ENCODE measurements around the gene TTC8. TPM values are rescaled to one million over a fixed set of nuclear protein-coding genes. Genes with fewer than 3 reads are reported as not detected.
A peak's percentile ranks its signal among the peaks of the same experiment; 100 is the strongest.

The TTC8 gene
- total RNA-seq, 2 donors from 2014 or later: 34.8 to 115 TPM

DNA sequence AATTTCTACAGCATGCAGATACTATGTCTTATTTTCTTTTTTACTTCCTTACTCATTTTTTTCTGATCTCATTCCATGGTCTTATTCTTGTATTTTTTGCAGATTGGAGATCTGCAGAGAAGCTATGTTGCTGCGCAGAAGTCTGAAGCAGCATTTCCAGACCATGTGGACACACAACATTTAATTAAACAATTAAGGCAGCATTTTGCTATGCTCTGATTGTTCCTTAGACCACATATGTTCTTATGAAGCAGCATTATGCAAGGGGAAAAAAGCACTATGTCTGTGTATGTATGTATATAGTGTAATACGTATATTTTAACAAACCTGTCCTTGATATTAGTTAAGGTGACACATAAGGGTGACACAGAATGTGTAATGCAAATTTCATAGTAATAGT is 52.7 kb downstream of the TTC8 start:
- Histone ChIP-seq H3K9me3 (no peaks in the 10 kb centered on the region), H3K4me1 (replicated peaks) (no peaks in the 10 kb centered on the region), H3K4me3 (no peak overlapping the region), H3K27me3 (replicated peaks; ENCODE audit: insufficient read depth) (no peaks in the 10 kb centered on the region), H3K27ac (no peak overlapping the region), H3K36me3 (peaks cover 0 to 1% of the 10 kb centered on the region in 2 donors)
- intact Hi-C loops (cut with DNase I): no loop called here
- TF ChIP-seq POLR2AphosphoS5 (IDR thresholded peaks at IDR 0.05) (no peak), POLR2A (IDR thresholded peaks at IDR 0.05) (no peak)
- TF ChIP-seq, protein P1, sequence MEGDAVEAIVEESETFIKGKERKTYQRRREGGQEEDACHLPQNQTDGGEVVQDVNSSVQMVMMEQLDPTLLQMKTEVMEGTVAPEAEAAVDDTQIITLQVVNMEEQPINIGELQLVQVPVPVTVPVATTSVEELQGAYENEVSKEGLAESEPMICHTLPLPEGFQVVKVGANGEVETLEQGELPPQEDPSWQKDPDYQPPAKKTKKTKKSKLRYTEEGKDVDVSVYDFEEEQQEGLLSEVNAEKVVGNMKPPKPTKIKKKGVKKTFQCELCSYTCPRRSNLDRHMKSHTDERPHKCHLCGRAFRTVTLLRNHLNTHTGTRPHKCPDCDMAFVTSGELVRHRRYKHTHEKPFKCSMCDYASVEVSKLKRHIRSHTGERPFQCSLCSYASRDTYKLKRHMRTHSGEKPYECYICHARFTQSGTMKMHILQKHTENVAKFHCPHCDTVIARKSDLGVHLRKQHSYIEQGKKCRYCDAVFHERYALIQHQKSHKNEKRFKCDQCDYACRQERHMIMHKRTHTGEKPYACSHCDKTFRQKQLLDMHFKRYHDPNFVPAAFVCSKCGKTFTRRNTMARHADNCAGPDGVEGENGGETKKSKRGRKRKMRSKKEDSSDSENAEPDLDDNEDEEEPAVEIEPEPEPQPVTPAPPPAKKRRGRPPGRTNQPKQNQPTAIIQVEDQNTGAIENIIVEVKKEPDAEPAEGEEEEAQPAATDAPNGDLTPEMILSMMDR (IDR thresholded peaks at IDR 0.05): no peak
- DNase-seq (ENCODE audit: low spot score): no peak
- WGBS: 92% methylated on average over 2 of the region's 2 CpGs

- H3K27ac ChIP-seq: no peak overlapping the region
- no peaks in the 10 kb centered on the region for H3K36me3 ChIP-seq
- DNase-seq (ENCODE audit: low spot score): no peak
- H3K9me3 ChIP-seq: no peaks in the 10 kb centered on the region
- H3K4me3 ChIP-seq: no peak overlapping the region
- no peak for TF ChIP-seq POLR2AphosphoS5 (IDR thresholded peaks at IDR 0.05)
- no peaks in the 10 kb centered on the region for H3K27me3 ChIP-seq (replicated peaks; ENCODE audit: insufficient read depth)
- 93% methylated on average over 4 of the region's 4 CpGs for WGBS
- H3K4me1 ChIP-seq (replicated peaks): no peaks in the 10 kb centered on the region
- intact Hi-C loops (cut with DNase I): no loop called here
Observed at GRCh38 chr14:88879022-88879421, 54.6 kb downstream of the TTC8 start.

DNA sequence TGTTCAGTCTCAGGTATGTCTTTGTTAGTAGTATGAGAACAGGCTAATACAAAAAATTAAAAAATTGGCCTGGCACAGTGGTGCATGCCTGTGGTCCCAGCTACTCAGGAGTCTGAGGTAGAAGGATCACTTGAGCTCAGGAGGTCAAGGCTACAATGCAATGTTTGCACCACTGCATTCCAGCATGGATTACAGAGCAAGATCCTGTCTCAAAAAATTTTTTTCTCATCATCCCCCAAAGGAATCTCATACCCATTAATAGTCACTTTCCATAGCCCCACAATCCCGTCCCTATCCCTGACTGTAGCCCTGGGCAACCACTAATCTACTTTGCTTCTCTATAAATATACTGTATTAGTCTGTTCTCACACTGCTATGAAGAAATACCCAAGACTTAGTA is 57.8 kb downstream of the TTC8 start:
- DNase-seq (ENCODE audit: low spot score): no peak
- WGBS: 98% methylated on average over 1 of the region's 1 CpG

GRCh38 chr14:88895116-88895515 is 70.7 kb downstream of the TTC8 start:
- WGBS: 25% methylated on average over 4 of the region's 4 CpGs
- intact Hi-C loops (cut with DNase I): no loop called here

More for the DNA sequence above, 57.8 kb downstream of the TTC8 start:
- Histone ChIP-seq H3K4me1 (replicated peaks) (no peaks in the 10 kb centered on the region), H3K27me3 (replicated peaks; ENCODE audit: insufficient read depth) (no peaks in the 10 kb centered on the region), H3K9me3 (no peaks in the 10 kb centered on the region), H3K27ac (no peak overlapping the region), H3K4me3 (no peak overlapping the region), H3K36me3 (no peaks in the 10 kb centered on the region)
- intact Hi-C loops (cut with DNase I): no loop called here
- TF ChIP-seq POLR2AphosphoS5 (IDR thresholded peaks at IDR 0.05) (no peak), POLR2A (IDR thresholded peaks at IDR 0.05) (no peak)
- TF ChIP-seq, protein P1 (IDR thresholded peaks at IDR 0.05): no peak

DNA sequence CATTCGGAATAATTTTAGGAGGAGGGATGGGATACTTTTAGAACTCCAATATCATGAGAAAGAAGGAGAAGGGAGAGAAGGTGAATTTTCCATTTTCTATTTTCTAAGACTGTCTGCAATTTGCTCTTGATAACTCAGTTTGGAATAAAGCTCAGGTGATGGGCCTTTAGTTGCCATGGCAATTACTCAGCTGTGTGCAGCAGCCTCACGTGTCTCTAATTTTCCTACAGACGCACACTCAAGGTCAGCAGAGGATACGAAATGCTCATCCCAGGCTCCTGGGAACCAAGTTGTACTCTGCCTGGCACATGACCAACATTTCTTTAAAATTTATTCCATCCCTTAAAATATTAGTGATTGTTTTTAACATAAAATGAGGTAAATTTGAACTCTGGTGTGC is 76.7 kb downstream of the TTC8 start:
- WGBS: 83% methylated on average over 4 of the region's 4 CpGs

More at GRCh38 chr14:88895116-88895515, 70.7 kb downstream of the TTC8 start:
- no peak overlapping the region for H3K4me3 ChIP-seq
- no peaks in the 10 kb centered on the region for H3K9me3 ChIP-seq
- no peaks in the 10 kb centered on the region for H3K36me3 ChIP-seq
- peaks cover 2% of the 10 kb centered on the region for H3K4me1 ChIP-seq (replicated peaks)
- TF ChIP-seq POLR2AphosphoS5 (IDR thresholded peaks at IDR 0.05) (peak; percentile 94), POLR2A (IDR thresholded peaks at IDR 0.05) (no peak)
- H3K27ac ChIP-seq: peak overlapping the region; percentile 61 to 78
- peak; percentile 81 for DNase-seq (ENCODE audit: low spot score)
- H3K27me3 ChIP-seq (replicated peaks; ENCODE audit: insufficient read depth): no peaks in the 10 kb centered on the region

DNA sequence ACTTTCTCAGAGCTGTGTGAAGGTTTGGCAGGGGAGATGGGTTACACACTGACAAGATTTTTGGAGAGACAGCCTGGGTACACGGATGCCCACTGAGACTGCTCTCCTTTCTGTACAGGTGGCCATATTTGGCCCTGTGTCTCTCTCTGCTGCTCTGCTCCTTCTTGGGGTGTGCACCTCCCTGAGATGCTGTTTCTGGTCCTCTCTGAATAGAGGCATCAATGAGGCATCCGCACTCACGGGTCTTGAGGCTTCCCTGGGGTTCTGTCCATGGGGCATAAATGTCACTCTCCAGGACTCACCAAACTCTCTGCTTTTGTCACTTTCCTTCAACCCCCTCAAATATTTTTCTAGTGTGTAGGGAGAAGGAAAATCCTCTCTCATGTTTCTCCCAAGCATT is 77.5 kb downstream of the TTC8 start:
- TF ChIP-seq POLR2AphosphoS5 (IDR thresholded peaks at IDR 0.05): no peak
- TF ChIP-seq POLR2A (IDR thresholded peaks at IDR 0.05): no peak
- TF ChIP-seq, protein P1 (IDR thresholded peaks at IDR 0.05): no peak
- intact Hi-C loops (cut with DNase I): no loop called here
- DNase-seq (ENCODE audit: low spot score): no peak
- Histone ChIP-seq H3K27ac (no peak overlapping the region), H3K36me3 (no peaks in the 10 kb centered on the region), H3K27me3 (replicated peaks; ENCODE audit: insufficient read depth) (no peaks in the 10 kb centered on the region), H3K9me3 (no peaks in the 10 kb centered on the region), H3K4me1 (replicated peaks) (no peaks in the 10 kb centered on the region), H3K4me3 (no peak overlapping the region)
- 76% methylated on average over 3 of the region's 3 CpGs for WGBS

More for the DNA sequence above, 76.7 kb downstream of the TTC8 start:
- Histone ChIP-seq H3K4me1 (replicated peaks) (no peaks in the 10 kb centered on the region), H3K4me3 (no peak overlapping the region), H3K36me3 (no peaks in the 10 kb centered on the region), H3K9me3 (no peaks in the 10 kb centered on the region), H3K27me3 (replicated peaks; ENCODE audit: insufficient read depth) (no peaks in the 10 kb centered on the region), H3K27ac (no peak overlapping the region)
- intact Hi-C loops (cut with DNase I): no loop called here
- DNase-seq (ENCODE audit: low spot score): no peak
- TF ChIP-seq POLR2A (IDR thresholded peaks at IDR 0.05): no peak
- TF ChIP-seq, protein P1 (IDR thresholded peaks at IDR 0.05): no peak
- no peak for TF ChIP-seq POLR2AphosphoS5 (IDR thresholded peaks at IDR 0.05)
